ENCODE data around the gene CACNA1G.

CACNA1G gene

DNA sequence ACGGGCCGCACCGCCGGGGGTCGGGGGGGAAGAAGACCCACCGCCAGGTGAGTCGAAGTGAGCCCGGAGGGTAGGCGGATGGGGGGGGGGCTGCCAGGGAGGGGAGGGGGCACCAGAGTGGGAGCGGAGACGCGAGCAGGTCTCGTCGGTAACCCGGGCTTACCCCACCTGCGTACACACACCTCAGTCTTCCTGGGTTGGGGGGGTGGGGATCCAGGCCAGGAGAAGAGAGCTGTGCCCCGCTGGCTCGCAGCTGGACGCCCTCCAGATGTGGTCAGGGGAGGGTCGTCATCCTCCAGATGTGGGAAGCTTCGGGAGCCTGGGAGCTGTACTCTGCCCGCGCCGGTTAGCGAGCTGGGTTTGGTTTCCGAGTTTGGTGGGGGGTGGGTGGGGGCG lies 1.2 kb downstream of the CACNA1G start:
- Histone ChIP-seq H3K27ac (ENCODE audit: low read length) (no peak overlapping the region), H3K27me3 (ENCODE audit: insufficient read depth, low read length) (peaks cover 93% of the 10 kb centered on the region), H3K4me1 (ENCODE audit: insufficient read depth, low read length) (peaks cover 13% of the 10 kb centered on the region; the same call in 1 of the 2 replicates), H3K9me3 (ENCODE audit: insufficient read depth, low read depth, low read length) (no peaks in the 10 kb centered on the region), H3K4me3 (ENCODE audit: low read length) (no peak overlapping the region; the same call in 1 of the 2 replicates), H3K9ac (ENCODE audit: low read depth, low read length) (no peak overlapping the region), H3K36me3 (ENCODE audit: insufficient read depth, low read depth, low read length) (no peaks in the 10 kb centered on the region)

- peaks cover 13% of the 10 kb centered on the region; the same call in 1 of the 2 replicates for H3K4me1 ChIP-seq (ENCODE audit: insufficient read depth, low read length)
- H3K27me3 ChIP-seq (ENCODE audit: insufficient read depth, low read length), result peaks cover 92% of the 10 kb centered on the region
- no peaks in the 10 kb centered on the region for H3K9me3 ChIP-seq (ENCODE audit: insufficient read depth, low read depth, low read length)
- H3K9ac ChIP-seq (ENCODE audit: low read depth, low read length), result no peak overlapping the region
- H3K36me3 ChIP-seq (ENCODE audit: insufficient read depth, low read depth, low read length), result no peaks in the 10 kb centered on the region
- no peak overlapping the region for H3K27ac ChIP-seq (ENCODE audit: low read length)
- peak overlapping the region; percentile 64; the same call in 1 of the 2 replicates for H3K4me3 ChIP-seq (ENCODE audit: low read length)
Measured at GRCh38 chr17:50562242-50563091, 2.0 kb downstream of the CACNA1G start.

- peaks cover 90% of the 10 kb centered on the region for H3K27me3 ChIP-seq (ENCODE audit: insufficient read depth, low read length)
- H3K4me1 ChIP-seq (ENCODE audit: insufficient read depth, low read length), result peaks cover 13% of the 10 kb centered on the region; the same call in 1 of the 2 replicates
- no peak overlapping the region; the same call in 1 of the 2 replicates for H3K4me3 ChIP-seq (ENCODE audit: low read length)
- H3K9me3 ChIP-seq (ENCODE audit: insufficient read depth, low read depth, low read length), result no peaks in the 10 kb centered on the region
- no peak overlapping the region for H3K27ac ChIP-seq (ENCODE audit: low read length)
- no peak overlapping the region for H3K9ac ChIP-seq (ENCODE audit: low read depth, low read length)
- H3K36me3 ChIP-seq (ENCODE audit: insufficient read depth, low read depth, low read length), result no peaks in the 10 kb centered on the region
Measured at GRCh38 chr17:50563092-50563511, 2.6 kb downstream of the CACNA1G start.

DNA sequence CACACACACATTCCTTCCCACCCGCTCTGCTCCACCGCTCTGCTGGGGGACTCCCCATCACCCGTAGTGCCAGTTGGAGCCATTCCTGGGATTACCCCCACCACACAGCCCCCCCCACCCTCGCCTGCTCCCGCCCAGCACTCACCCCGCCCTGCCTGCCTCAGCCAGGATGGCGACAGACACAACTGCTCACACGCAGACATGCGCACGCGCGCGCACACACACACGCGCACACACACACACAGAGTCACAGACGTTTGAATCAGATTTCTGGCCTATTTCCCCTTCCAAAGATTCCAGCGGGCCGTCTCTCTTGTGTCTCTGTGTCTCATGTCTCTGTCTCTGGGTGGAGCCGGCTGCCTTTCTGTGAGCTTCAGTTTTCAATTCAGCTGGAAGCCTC lies 4.4 kb downstream of the CACNA1G start:
- Histone ChIP-seq H3K27me3 (ENCODE audit: insufficient read depth, low read length) (peaks cover 72% of the 10 kb centered on the region), H3K9ac (ENCODE audit: low read depth, low read length) (no peak overlapping the region), H3K4me3 (ENCODE audit: low read length) (peak overlapping the region; percentile 21; the same call in 1 of the 2 replicates), H3K9me3 (ENCODE audit: insufficient read depth, low read depth, low read length) (no peaks in the 10 kb centered on the region), H3K36me3 (ENCODE audit: insufficient read depth, low read depth, low read length) (no peaks in the 10 kb centered on the region), H3K4me1 (ENCODE audit: insufficient read depth, low read length) (peaks cover 9% of the 10 kb centered on the region; the same call in 1 of the 2 replicates), H3K27ac (ENCODE audit: low read length) (no peak overlapping the region)

- Histone ChIP-seq H3K4me1 (ENCODE audit: insufficient read depth, low read length) (peaks cover 9% of the 10 kb centered on the region; the same call in 1 of the 2 replicates), H3K9ac (ENCODE audit: low read depth, low read length) (no peak overlapping the region)
Measured at GRCh38 chr17:50565402-50566350, 5.2 kb downstream of the CACNA1G start.

GRCh38 chr17:50566886-50567285 lies 6.4 kb downstream of the CACNA1G start:
- Histone ChIP-seq H3K27me3 (ENCODE audit: insufficient read depth, low read length) (peaks cover 60% of the 10 kb centered on the region), H3K36me3 (ENCODE audit: insufficient read depth, low read depth, low read length) (no peaks in the 10 kb centered on the region), H3K4me3 (ENCODE audit: low read length) (no peak overlapping the region), H3K9me3 (ENCODE audit: insufficient read depth, low read depth, low read length) (no peaks in the 10 kb centered on the region), H3K27ac (ENCODE audit: low read length) (no peak overlapping the region), H3K9ac (ENCODE audit: low read depth, low read length) (no peak overlapping the region), H3K4me1 (ENCODE audit: insufficient read depth, low read length) (peaks cover 9% of the 10 kb centered on the region; the same call in 1 of the 2 replicates)

More at GRCh38 chr17:50565402-50566350, 5.2 kb downstream of the CACNA1G start:
- Histone ChIP-seq H3K4me3 (ENCODE audit: low read length) (no peak overlapping the region), H3K9me3 (ENCODE audit: insufficient read depth, low read depth, low read length) (no peaks in the 10 kb centered on the region), H3K27me3 (ENCODE audit: insufficient read depth, low read length) (peaks cover 69% of the 10 kb centered on the region), H3K27ac (ENCODE audit: low read length) (no peak overlapping the region), H3K36me3 (ENCODE audit: insufficient read depth, low read depth, low read length) (no peaks in the 10 kb centered on the region)

DNA sequence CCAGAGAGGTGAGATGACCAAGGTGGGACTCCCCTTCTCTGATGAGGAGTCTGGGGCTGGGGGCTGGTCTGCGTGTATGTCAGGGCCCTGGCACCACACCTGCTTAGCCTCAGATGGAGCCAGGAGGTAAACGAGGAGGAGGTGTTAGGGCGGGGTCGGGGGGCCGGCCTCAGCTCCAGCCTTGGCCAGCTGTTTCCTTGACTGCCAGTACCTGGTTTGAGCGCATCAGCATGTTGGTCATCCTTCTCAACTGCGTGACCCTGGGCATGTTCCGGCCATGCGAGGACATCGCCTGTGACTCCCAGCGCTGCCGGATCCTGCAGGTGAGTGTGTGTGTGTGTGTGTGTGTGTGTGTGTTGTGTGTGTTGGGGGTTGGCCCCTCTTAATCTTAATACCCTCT lies 8.1 kb downstream of the CACNA1G start:
- Histone ChIP-seq H3K36me3 (ENCODE audit: insufficient read depth, low read depth, low read length) (no peaks in the 10 kb centered on the region), H3K9ac (ENCODE audit: low read depth, low read length) (no peak overlapping the region), H3K4me1 (ENCODE audit: insufficient read depth, low read length) (0 out of 2 replicates have a peak, but pooled peaks cover 2% of the 10 kb centered on the region), H3K9me3 (ENCODE audit: insufficient read depth, low read depth, low read length) (no peaks in the 10 kb centered on the region), H3K27me3 (ENCODE audit: insufficient read depth, low read length) (peaks cover 42% of the 10 kb centered on the region), H3K27ac (ENCODE audit: low read length) (no peak overlapping the region), H3K4me3 (ENCODE audit: low read length) (no peak overlapping the region)

GRCh38 chr17:50569592-50569991 lies 9.1 kb downstream of the CACNA1G start:
- Histone ChIP-seq H3K4me1 (ENCODE audit: insufficient read depth, low read length) (no peaks in the 10 kb centered on the region), H3K27ac (ENCODE audit: low read length) (no peak overlapping the region), H3K9ac (ENCODE audit: low read depth, low read length) (no peak overlapping the region), H3K9me3 (ENCODE audit: insufficient read depth, low read depth, low read length) (no peaks in the 10 kb centered on the region), H3K4me3 (ENCODE audit: low read length) (no peak overlapping the region), H3K27me3 (ENCODE audit: insufficient read depth, low read length) (peaks cover 33% of the 10 kb centered on the region), H3K36me3 (ENCODE audit: insufficient read depth, low read depth, low read length) (no peaks in the 10 kb centered on the region)

DNA sequence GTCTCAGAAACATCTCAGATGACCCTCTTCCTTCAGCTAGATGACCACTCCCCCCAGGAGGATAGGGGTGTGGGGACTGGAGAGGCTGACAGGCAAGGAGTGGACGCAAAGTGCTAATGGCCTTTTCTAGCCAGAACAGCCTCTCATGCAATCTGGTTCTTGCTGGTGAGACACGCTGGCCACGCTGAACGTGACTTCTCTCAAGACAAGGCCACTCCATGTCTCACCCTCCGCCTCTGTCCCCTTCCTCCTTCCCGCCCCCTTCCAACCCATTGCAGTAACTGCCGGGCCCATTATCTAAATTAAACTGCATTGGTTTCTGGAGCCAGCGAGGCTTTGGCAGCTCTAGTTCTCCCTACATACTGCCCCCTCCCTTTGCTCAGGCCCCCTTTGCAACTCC lies 9.5 kb downstream of the CACNA1G start:
- no peaks in the 10 kb centered on the region for H3K36me3 ChIP-seq (ENCODE audit: insufficient read depth, low read depth, low read length)
- no peaks in the 10 kb centered on the region for H3K4me1 ChIP-seq (ENCODE audit: insufficient read depth, low read length)
- no peak overlapping the region for H3K9ac ChIP-seq (ENCODE audit: low read depth, low read length)
- peaks cover 28% of the 10 kb centered on the region for H3K27me3 ChIP-seq (ENCODE audit: insufficient read depth, low read length)
- H3K4me3 ChIP-seq (ENCODE audit: low read length), result no peak overlapping the region
- H3K9me3 ChIP-seq (ENCODE audit: insufficient read depth, low read depth, low read length), result no peaks in the 10 kb centered on the region
- H3K27ac ChIP-seq (ENCODE audit: low read length), result no peak overlapping the region

DNA sequence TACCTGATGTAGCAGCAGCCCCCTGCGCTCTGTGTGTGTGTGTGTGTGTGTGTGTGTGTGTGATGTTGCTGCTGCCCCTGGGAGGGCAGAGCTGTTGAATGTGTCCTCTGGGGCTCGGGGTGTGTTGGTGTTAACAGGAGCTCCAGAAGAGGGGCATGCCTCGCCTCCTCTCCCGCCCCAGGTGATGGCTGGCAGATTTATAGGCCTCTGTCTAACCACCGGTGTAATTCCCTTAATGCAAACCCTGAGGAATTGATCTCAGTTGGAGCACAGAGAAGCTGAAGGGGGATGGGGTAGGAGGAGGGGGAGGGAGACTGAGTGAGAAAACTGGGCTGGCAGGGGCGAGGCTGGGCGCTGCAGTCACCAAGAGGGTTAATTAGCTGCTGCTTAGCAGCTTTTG lies 10.0 kb downstream of the CACNA1G start:
- no peak overlapping the region for H3K27ac ChIP-seq (ENCODE audit: low read length)
- H3K36me3 ChIP-seq (ENCODE audit: insufficient read depth, low read depth, low read length), result no peaks in the 10 kb centered on the region
- no peaks in the 10 kb centered on the region for H3K4me1 ChIP-seq (ENCODE audit: insufficient read depth, low read length)
- H3K9ac ChIP-seq (ENCODE audit: low read depth, low read length), result no peak overlapping the region
- H3K9me3 ChIP-seq (ENCODE audit: insufficient read depth, low read depth, low read length), result no peaks in the 10 kb centered on the region
- H3K4me3 ChIP-seq (ENCODE audit: low read length), result no peak overlapping the region
- peaks cover 23% of the 10 kb centered on the region for H3K27me3 ChIP-seq (ENCODE audit: insufficient read depth, low read length)

DNA sequence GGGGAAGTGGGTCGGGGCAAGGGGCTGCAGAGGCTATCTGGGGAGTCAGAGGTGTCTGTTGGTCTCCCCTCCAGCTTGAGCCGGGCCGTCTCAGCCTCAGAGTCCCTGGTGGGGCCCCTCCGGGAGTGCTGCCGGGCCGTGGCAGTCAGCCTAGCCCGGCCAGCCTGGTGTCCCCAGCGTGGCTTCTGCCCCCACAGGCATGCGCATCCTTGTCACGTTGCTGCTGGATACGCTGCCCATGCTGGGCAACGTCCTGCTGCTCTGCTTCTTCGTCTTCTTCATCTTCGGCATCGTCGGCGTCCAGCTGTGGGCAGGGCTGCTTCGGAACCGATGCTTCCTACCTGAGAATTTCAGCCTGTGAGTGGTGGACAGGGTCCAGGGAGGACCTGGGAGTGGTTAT lies 11.2 kb downstream of the CACNA1G start:
- H3K27ac ChIP-seq (ENCODE audit: low read length), result no peak overlapping the region
- H3K4me1 ChIP-seq (ENCODE audit: insufficient read depth, low read length), result no peaks in the 10 kb centered on the region
- H3K27me3 ChIP-seq (ENCODE audit: insufficient read depth, low read length), result peaks cover 12% of the 10 kb centered on the region
- H3K4me3 ChIP-seq (ENCODE audit: low read length), result no peak overlapping the region
- H3K9ac ChIP-seq (ENCODE audit: low read depth, low read length), result no peak overlapping the region
- H3K9me3 ChIP-seq (ENCODE audit: insufficient read depth, low read depth, low read length), result no peaks in the 10 kb centered on the region
- H3K36me3 ChIP-seq (ENCODE audit: insufficient read depth, low read depth, low read length), result no peaks in the 10 kb centered on the region

Measured in iPS-20b (cell line).